NCI-H146 treated with DMSO at 0.1 percent for 48 hours (cell line): ENCODE data around the gene NEDD4.
"Not testable (repeated sequence)": the region's sequence is repeated elsewhere in the genome, so short reads cannot be mapped to it uniquely, and the experiment has no call there.

Experiments used
- DNase-seq: peaks from one replicate; lab custom pipeline; 2025; ENCODE audit not compliant: unreplicated experiment; lab: John Stamatoyannopoulos, UW

Gene NEDD4

GRCh38 chr15:55959744-55960447 is 33.5 kb downstream of the NEDD4 start:
- no peak for DNase-seq

- no peak for DNase-seq
Measured at GRCh38 chr15:55958349-55958748, 35.1 kb downstream of the NEDD4 start.

DNA sequence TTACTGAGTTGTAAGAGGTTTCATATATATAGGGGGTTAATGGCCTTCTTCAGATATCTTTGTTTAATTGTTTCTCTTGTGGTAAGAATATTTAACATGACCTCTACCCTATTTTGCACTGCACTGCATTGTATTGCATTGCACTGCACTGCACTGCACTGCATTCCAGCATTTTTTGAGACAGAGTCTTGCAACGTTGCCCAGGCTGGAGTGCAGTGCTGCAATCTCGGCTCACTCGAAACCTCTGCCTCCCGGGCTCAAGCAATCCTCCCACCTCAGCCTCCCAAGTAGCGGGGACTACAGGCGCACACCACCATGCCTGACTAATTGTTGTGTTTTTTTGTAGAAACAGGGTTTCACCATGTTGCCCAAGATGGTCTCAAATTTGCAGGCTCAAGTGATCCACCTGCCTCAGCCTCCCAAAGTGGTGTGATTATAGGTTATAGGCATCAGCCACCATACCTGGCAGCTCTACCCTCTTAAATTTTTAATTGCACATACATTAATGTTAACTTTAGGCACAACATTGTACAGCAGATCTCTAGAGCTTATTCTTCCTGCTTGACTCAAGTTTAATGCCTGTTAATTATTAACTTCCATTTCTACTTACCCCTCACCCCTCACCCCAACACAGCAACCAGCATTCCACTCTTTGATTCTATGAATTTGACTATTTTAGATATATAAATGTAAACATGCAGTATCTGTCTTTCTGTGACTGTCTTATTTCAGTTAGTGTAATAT is 38.4 kb downstream of the NEDD4 start:
- no peak for DNase-seq

DNA sequence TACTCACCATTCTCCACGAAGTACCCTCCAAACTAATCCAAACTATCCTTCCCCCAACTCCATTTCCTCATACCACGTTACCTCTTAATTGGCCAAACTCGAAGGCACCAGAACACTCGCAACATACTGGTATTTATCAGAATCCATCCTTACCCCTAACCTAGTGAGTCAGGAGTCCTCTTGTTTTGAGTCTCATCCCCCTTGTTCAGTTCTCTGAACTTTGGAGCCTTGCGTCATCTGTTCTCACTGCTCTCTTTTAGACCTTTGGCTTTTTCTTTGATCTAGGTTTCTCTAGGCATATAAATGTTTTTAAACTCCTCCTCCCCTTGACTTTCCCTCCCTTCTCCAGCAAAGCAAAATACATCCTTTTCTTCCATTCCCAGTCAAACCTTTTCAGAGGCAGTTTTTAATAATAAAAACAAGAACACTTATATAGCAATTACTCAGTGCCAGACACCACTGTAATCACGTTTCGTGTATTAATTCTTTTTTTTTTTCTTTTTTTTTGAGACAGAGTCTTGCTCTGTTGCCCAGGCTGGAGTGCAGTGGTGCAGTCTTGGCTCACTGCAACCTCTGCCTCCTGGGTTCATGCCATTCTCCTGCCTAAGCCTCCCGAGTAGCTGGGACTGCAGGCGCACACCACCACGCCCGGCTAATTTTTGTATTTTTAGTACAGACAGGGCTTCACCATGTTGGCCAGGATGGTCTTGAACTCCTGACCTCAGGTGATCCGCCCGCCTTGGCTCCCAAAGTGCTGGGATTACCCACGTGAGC is 40.7 kb downstream of the NEDD4 start:
- not testable (repeated sequence) for DNase-seq

DNA sequence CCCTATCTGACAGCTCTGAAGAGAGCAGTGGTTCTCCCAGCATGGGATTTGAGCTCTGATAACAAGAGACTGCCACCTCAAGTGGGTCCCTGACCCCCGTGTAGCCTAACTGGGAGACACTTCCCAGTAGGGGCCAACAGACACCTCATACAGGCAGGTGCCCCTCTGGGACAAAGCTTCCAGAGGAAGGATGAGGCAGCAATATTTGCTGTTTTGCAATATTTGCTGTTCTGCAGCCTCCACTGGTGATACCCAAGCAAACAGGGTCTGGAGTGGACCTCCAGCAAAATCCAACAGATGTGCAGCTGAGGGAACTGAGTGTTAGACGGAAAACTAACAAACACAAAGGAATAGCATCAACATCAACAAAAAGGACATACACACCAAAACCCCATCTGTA is 48.8 kb downstream of the NEDD4 start:
- DNase-seq: not testable (repeated sequence)

DNA sequence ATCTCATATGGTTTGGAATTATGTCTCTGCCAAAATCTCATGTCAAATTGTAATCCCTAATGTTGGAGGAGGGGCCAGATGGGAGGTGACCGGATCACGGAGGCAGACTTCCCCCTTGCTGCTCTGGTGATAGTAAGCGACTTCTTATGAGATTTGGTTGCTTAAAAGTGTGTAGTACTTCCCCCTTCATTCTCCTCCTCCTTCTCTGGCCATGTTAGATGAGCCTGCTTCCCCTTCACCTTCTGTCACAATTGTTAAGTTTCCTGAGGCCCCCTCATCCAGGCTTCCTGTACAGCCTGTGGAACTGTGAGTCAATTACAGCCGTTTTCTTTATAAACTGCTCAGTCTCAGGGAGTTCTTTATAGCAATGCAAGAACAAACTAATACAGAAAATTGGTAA is 51.1 kb downstream of the NEDD4 start:
- no peak for DNase-seq

DNA sequence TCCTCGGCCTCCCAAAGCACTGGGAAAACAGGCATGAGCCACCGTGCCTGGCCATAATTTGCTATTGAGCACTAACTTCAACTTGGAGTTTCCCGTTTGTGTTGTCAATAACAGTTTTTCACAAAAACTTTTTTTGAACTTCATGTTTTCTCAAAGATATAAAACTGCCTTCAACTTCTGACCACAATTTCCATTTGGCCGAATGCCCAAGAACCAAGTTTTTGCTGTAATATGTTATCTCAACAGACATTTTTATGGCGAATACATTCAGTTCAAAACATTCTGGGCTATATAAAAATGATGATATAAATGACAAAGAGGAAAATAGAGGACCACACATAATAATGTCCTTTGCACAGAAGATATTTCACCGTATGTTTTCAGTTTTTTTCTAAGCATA is 56.4 kb downstream of the NEDD4 start:
- DNase-seq: no peak

DNA sequence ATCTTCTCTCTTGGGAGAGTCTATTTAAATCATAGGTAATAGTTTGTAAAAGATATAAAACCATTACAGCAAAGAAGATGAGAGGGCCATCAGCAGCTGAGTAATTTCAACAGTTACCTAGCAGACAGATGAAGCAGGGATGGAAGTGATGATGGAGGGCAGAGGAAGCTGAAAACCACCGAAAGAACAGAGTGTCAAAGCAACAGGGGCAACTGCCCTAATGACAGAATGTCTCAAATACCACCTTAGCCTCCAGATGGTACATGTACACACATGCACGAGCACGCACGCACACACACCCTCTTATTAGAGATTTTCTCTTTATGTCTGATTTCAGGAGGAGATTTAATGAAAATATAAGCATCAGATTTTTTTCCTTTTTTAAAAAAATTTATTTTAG is 64.5 kb downstream of the NEDD4 start:
- no peak for DNase-seq

GRCh38 chr15:55921744-55922143 is 71.7 kb downstream of the NEDD4 start:
- DNase-seq: no peak

DNA sequence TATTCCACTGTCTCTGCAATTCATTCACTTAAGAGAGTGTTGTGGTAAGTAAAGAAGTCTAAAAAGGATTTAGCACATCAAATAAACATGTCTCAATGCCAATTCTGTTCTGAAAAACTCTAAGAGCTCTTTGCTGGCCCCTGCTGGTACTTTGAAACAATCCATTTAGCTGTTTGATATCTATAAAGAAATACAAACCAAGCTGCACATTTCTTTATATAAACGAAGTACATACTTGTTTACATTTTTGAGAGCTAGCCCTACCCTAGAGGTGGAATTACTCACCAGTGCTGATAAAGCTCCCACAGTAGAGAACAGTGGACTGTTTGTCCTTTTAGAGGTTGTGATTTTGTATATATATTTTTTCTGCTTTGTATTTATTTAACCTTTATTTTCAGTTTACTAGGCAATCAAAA is 75.5 kb downstream of the NEDD4 start:
- no peak for DNase-seq

GRCh38 chr15:55916666-55917409 is 76.6 kb downstream of the NEDD4 start:
- DNase-seq: no peak

DNA sequence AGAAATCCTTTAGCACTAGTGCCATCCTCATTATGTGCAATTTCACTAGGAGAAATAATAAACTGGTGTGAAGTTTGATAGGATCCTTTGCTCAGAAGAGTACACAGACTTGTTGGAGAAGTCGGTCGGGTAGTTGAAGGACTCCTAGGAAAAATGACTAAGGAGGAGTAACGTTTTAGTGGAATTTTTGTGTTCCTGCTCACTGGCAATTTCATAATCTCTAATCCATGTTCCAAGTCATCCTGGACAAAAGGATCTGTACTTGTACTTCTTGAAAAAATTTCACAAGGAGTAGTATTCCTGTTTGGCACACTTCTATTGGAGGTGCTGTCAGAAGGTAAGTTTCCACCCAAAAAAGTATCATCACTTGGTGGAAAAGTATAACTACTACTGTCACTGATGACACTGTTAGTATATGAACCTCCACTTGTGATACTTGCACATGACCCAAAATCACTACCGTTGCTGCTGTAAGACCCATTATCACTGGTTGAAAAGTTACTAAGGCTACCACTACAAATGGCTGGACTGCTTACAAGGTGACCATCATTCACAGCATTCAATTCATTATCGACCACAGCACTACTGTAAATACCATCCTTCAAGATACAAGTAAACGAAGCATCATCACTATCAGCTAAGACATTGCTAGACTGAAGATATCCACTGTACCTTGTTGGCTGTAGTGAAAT is 77.4 kb downstream of the NEDD4 start:
- no peak for DNase-seq

- DNase-seq: no peak
Measured at GRCh38 chr15:55915221-55915620, 78.2 kb downstream of the NEDD4 start.

DNA sequence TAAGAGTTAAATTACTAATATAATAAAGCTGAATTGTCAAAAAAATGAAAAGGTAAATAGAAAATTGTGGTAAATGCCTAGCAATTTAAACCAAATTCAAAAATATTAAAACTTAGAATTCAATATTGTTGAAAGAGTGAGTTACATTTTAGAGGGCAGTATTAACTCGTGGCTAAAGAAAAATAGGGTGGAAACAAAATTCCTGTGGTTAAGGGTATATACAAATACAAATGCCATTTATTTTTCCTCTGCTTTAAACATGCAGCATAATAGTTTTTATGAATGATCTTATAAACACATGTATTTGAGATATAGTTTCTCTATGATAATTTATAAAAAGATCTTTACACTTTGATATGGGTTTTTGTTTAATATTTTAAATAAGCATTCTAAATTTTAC is 79.0 kb downstream of the NEDD4 start:
- no peak for DNase-seq

DNA sequence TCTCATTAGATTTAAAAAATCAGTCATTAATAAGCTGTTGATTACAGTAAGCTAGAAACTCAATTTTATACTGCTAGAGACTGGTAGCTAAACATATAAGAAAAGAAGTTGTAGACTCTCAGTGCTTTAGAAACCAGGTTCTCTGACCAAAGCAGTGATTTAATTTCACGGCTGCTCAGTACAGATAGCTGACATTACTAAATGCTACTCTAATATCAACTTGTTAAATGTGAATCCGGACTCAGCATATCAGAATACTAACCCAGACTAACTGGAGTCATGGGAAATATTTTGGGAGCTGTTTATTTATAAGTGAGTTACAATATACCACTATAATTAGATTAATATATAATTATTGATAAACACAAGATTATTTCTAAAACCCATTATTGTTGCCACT is 80.4 kb downstream of the NEDD4 start:
- DNase-seq: no peak

DNA sequence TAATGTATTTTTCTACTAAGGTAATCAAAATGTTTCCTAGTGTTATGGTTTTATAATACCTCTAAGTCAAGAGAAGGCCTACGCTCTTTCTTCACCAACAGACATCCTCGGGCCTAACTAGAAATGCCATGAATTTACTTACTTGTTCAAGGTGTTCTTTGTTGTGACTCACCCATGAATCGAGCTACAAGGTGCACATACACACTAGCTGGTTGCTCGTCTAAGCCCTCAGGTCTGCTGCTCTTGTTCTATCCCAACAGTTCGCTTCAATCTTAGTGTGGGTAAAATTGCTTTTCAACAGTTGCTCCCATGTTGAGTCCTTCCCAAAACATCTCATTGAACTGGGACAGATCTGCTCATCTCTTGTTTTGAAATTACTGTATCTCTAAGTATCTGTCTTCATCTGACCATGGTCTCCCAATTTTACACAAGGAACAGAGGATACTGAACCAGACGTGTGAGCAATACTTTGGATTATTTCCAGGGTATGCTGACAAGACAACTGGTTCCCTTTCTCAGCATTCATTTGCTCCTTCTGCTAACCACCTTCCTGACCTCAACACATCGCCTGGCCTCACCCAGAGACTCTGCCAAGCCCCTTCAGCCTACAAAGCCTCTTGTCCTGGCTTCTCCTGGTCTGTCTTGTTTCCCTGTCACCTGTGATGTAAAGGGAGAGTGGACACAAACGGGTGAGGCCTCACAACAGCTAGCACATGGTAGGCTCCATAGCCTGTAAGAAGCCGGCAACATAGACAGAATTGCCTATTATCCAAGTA is 84.2 kb downstream of the NEDD4 start:
- no peak for DNase-seq

DNA sequence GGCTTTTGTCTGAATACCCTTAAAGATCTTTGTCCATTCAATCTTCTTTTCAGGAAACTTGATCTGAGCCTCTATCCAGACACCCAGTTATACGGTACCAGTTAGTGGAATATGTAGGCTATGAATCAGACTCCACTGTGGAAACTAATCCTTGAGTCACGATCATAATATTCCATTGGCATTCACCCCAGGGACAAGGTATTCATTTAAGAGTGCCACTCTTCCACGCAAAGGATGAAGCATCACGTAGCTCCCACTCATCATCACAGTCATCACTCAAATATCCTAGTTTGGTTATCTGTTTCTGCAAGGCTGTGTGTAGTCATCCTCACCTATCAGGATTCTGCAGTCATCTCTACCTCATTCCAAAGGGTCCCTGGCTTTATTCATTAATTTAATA is 85.6 kb downstream of the NEDD4 start:
- DNase-seq: no peak

- DNase-seq: no peak
Measured at GRCh38 chr15:55902981-55903380, 90.4 kb downstream of the NEDD4 start.

DNA sequence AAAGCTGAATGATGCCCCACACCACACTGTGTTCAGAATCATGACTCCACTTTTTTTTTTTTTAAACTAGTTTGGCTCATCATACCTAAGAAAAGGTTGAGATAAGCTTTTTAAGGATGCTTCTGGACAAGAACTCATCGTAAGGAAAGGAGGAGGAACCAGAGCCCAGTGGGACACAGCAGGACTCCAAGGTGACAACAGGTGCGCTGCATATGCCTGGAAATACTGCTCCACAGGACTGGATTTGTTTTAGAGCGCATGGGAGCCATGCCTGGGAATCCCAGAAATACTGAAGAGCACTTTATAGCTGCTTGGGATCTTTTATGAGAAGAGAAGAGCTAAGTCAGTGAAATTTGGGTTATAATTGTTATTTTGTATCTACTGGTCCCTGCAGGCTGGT is 93.4 kb downstream of the NEDD4 start:
- no peak for DNase-seq

- DNase-seq: no peak
Measured at GRCh38 chr15:55899537-55899936, 93.9 kb downstream of the NEDD4 start.
